Endothelial cell of umbilical vein (primary cell): ENCODE results near the gene KSR1. TPM values are rescaled to one million over a fixed set of nuclear protein-coding genes. Genes with fewer than 3 reads are reported as not detected.

Experiments
- BruUV-seq: library from RNA; stranded (reverse); fragments of 400-500 nt; replicated peaks from 2 replicates; lab custom pipeline; 2021; lab: Mats Ljungman, UMichigan
- CTCF ChIA-PET: fragments of 300-600, 350-600 bp; sonication (Branson Sonifier 250); formaldehyde crosslinking; loops from one replicate; lab custom pipeline; 2021; ENCODE audit warnings: antibody characterized with exemption, inconsistent platforms; lab: Charles Lee
- POLR2A ChIA-PET: fragments of 300-600, 350-600 bp; sonication (Branson Sonifier 250); formaldehyde crosslinking; loops from one replicate; lab custom pipeline; 2021; ENCODE audit warnings: antibody characterized with exemption, inconsistent platforms; lab: Charles Lee
- DNase-seq: peaks from one replicate; pipeline ENCODE4 v3.0.0-alpha.2; 2011; ENCODE audit warnings: low read depth, low spot score
- FAIRE-seq: peaks from 2 replicates; lab custom pipeline; 2011; peaks lifted over from hg19 to GRCh38; lab: Jason Lieb, UNC
- H2AFZ ChIP-seq: 2 replicates; pipeline ENCODE4 v1.6.0; 2012; ENCODE audit warnings: low read depth, low read length, control low read depth, inconsistent platforms
- H3K27ac ChIP-seq: 2 replicates; pipeline ENCODE4 v1.5.1; 2011; ENCODE audit warnings: low read depth, mild to moderate bottlenecking, control low read depth, low read length, moderate library complexity; ENCODE audit not compliant: insufficient read depth
- H3K27me3 ChIP-seq, 2 experiments: 2 replicates each; pipeline versions ENCODE4 v1.6.0 to v1.6.1; 2011; ENCODE audit warnings: low read length in 2 of 2, mixed read lengths in 1 of 2; ENCODE audit not compliant: control insufficient read depth in 2 of 2, insufficient read depth in 2 of 2
- H3K36me3 ChIP-seq, 2 experiments: 2 replicates in 1 of 2; 3 replicates in 1 of 2; pipeline ENCODE4 v1.5.1; 2011; ENCODE audit warnings: low read length in 2 of 2, mild to moderate bottlenecking in 1 of 2, moderate library complexity in 1 of 2; ENCODE audit not compliant: control insufficient read depth in 2 of 2, insufficient read depth in 2 of 2; ENCODE audit errors: extremely low read depth in 1 of 2
- H3K4me1 ChIP-seq: 3 replicates; pipeline ENCODE4 v1.5.1; 2011; ENCODE audit warnings: mild to moderate bottlenecking, low read length; ENCODE audit not compliant: control insufficient read depth, insufficient read depth; ENCODE audit errors: extremely low read depth
- H3K4me2 ChIP-seq: 2 replicates; pipeline ENCODE4 v1.6.1; 2011; ENCODE audit warnings: low read length, control low read depth, mixed read lengths; ENCODE audit not compliant: insufficient read depth
- H3K4me3 ChIP-seq, 3 experiments: fragments of 200-600 bp in 1 of 3; sonication (generic), shearing (Covaris generic) in 1 of 3; replicated peaks in 1 of 3; 2 replicates each; pipeline ENCODE4 v1.5.1; 2011 to 2016; ENCODE audit warnings: control low read depth in 3 of 3, low read length in 3 of 3, mild to moderate bottlenecking in 2 of 3, inconsistent platforms in 1 of 3, low read depth in 1 of 3, moderate library complexity in 1 of 3; ENCODE audit not compliant: insufficient read depth in 1 of 3
- H3K79me2 ChIP-seq: 2 replicates; pipeline ENCODE4 v1.6.0; 2012; ENCODE audit warnings: low read length, inconsistent platforms; ENCODE audit not compliant: control insufficient read depth, insufficient read depth
- H3K9ac ChIP-seq: replicated peaks from 2 replicates; pipeline ENCODE3; 2011; ENCODE audit warnings: low read length, control low read depth; ENCODE audit not compliant: insufficient read depth; ENCODE audit errors: extremely low read depth
- H3K9me1 ChIP-seq: replicated peaks from 3 replicates; pipeline ENCODE4 v1.6.0; 2011; ENCODE audit warnings: mild to moderate bottlenecking, low read length; ENCODE audit not compliant: control insufficient read depth, insufficient read depth; ENCODE audit errors: extremely low read depth
- H3K9me3 ChIP-seq: replicated peaks from 2 replicates; pipeline ENCODE4 v1.5.1; 2012; ENCODE audit warnings: low read length, inconsistent platforms; ENCODE audit not compliant: control insufficient read depth, insufficient read depth
- H4K20me1 ChIP-seq: replicated peaks from 2 replicates; pipeline ENCODE3; 2011; ENCODE audit warnings: mild to moderate bottlenecking, low read length; ENCODE audit not compliant: control insufficient read depth, insufficient read depth; ENCODE audit errors: extremely low read depth
- EZH2 ChIP-seq: IDR thresholded peaks from 2 replicates; pipeline ENCODE4 v1.6.1; 2012; ENCODE audit warnings: borderline replicate concordance, low read depth, mild to moderate bottlenecking, moderate library complexity, low read length, inconsistent platforms; ENCODE audit not compliant: severe bottlenecking
- FOS ChIP-seq: IDR thresholded peaks from 2 replicates; pipeline ENCODE4 v1.6.1; 2011; ENCODE audit warnings: mild to moderate bottlenecking, low read length, moderate library complexity, borderline replicate concordance; ENCODE audit not compliant: insufficient read depth
- GATA2 ChIP-seq: IDR thresholded peaks from 2 replicates; pipeline ENCODE4 v1.7.0; 2011; ENCODE audit warnings: low read depth, mild to moderate bottlenecking, moderate library complexity, mixed read lengths, low read length; ENCODE audit not compliant: insufficient read length, insufficient read depth
- JUN ChIP-seq: IDR thresholded peaks from 2 replicates; pipeline ENCODE4 v1.6.1; 2011; ENCODE audit warnings: borderline replicate concordance, low read depth; ENCODE audit not compliant: insufficient read length, insufficient read depth
- MYC ChIP-seq: IDR thresholded peaks from one replicate; pipeline ENCODE4 v1.6.1; 2011; ENCODE audit warnings: mild to moderate bottlenecking, low read depth, low read length
- POLR2A ChIP-seq: IDR thresholded peaks from 2 replicates; pipeline ENCODE4 v1.6.1; 2012; ENCODE audit warnings: low read depth, mild to moderate bottlenecking, control low read depth, low read length
- POLR2AphosphoS5 ChIP-seq: IDR thresholded peaks from 2 replicates; pipeline ENCODE4 v1.6.1; 2012; ENCODE audit warnings: low read depth, mild to moderate bottlenecking, control low read depth, low read length, moderate library complexity; ENCODE audit not compliant: insufficient read depth
- dilution Hi-C: fragments of 300-500 bp; cut with MboI; formaldehyde crosslinking; loops from one replicate; pipeline ENCODE4 v1.15.0; 2019; ENCODE audit warnings: low sequenced_read_pairs; ENCODE audit not compliant: extremely low pct_ligation_motif_present
- intact Hi-C: fragments of 100-400 bp; cut with micrococcal nuclease; formaldehyde crosslinking; loops from one replicate; pipeline ENCODE4 v1.10.0; 2022
- polyA plus RNA-seq, 4 experiments: library from polyadenylated mRNA; depleted of rRNA in 3 of 4; stranded (reverse) in 3 of 4; unstranded in 1 of 4; fragments of >200 nt; gene quantifications; 2 replicates each; pipeline versions ENCODE4 v1.2.1 to v1.2.3, GENCODE V29; 2011 to 2012; ENCODE audit warnings: missing spikeins in 1 of 4
- total RNA-seq: library from RNA; stranded (reverse); gene quantifications from 2 replicates; pipeline ENCODE4 v1.2.3, GENCODE V29; 2021
- TF ChIP-seq, protein P1 (sequence below), 2 donors: IDR thresholded peaks; 1 replicate in 1 of 2; 2 replicates in 1 of 2; pipeline ENCODE4 v1.5.1; 2011; ENCODE audit warnings: low read length in 2 of 2, mild to moderate bottlenecking in 2 of 2, moderate library complexity in 2 of 2, control low read depth in 1 of 2, inconsistent platforms in 1 of 2, low read depth in 1 of 2; ENCODE audit not compliant: insufficient read depth in 1 of 2; ENCODE audit errors: extremely low read depth in 1 of 2
- TF ChIP-seq, protein P2 (sequence below): IDR thresholded peaks from 2 replicates; pipeline ENCODE4 v1.6.1; 2011; ENCODE audit not compliant: insufficient read depth, insufficient read length

Gene KSR1
- total and polyA plus RNA-seq, 2 donors (not counting 3 experiments of a cell fraction or from before 2014, with no cell fraction given) = 35.4 to 80.2 TPM

DNA sequence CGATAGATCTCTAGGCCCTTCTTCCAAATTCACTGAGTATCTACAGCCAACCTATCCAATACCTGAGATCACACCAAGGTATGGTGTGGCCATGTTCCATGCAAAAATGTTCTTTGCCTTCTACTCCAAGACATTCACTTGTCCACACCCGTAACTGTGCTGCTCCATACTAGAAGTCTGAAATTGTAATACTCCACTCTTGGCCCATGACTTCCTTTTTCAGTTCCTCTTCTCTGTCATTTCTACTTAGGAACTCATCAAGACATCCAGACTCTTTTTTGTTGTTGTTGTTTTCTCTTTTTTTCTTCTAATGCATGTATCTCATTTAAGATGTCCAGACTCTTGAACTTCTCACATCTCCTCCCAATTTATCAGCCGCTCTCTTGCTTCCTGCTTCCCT is 42.5 kb upstream of the KSR1 start:
- Histone ChIP-seq H2AFZ (no peak overlapping the region), H3K9ac (no peak overlapping the region), H3K4me1 (peaks cover 2% of the 10 kb centered on the region), H3K9me1 (no peaks in the 10 kb centered on the region), H3K9me3 (no peaks in the 10 kb centered on the region), H3K27me3 (peaks cover 4 to 6% of the 10 kb centered on the region in 2 experiments), H3K4me3 (no peak overlapping the region), H4K20me1 (no peaks in the 10 kb centered on the region), H3K79me2 (no peaks in the 10 kb centered on the region), H3K36me3 (no peaks in the 10 kb centered on the region), H3K27ac (no peak overlapping the region), H3K4me2 (no peak overlapping the region)
- no TSS peak for BruUV-seq
- no peak for DNase-seq
- FAIRE-seq = no peak
- CTCF ChIA-PET = interaction anchor here (2.0 kb wide), 1 partner anchor 30 kb away, joined by 6 read pairs; no protein-coding TSS in a partner anchor
- dilution Hi-C loops (no loop called here), intact Hi-C loops (no loop called here)
- POLR2A ChIA-PET = no interaction called here
- TF ChIP-seq POLR2AphosphoS5 = no peak
- TF ChIP-seq FOS = no peak

DNA sequence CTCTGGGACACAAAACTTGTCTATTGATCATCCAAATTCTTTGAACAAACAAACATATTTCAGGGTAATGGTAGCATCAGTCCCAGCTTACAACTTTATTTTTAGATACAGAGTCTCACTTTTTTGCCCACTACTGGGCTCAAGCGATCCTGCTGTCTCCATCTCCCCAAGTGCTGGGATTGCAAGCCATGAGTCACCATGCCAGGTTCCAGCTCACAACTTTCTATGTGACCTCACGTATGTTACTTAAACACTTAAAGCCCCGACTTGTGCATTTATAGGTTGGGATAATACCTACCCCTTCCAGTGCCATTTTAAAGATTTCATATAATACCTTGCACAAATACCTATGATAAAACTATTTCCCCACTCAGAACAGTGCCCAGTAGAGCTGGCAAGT is 42.0 kb upstream of the KSR1 start:
- Histone ChIP-seq H3K4me3 (no peak overlapping the region), H3K4me1 (no peaks in the 10 kb centered on the region), H3K9me1 (no peaks in the 10 kb centered on the region), H3K27me3 (peaks cover 4 to 6% of the 10 kb centered on the region in 2 experiments), H3K79me2 (no peaks in the 10 kb centered on the region), H3K27ac (no peak overlapping the region), H3K36me3 (no peaks in the 10 kb centered on the region), H3K4me2 (no peak overlapping the region), H2AFZ (no peak overlapping the region), H4K20me1 (no peaks in the 10 kb centered on the region), H3K9ac (no peak overlapping the region), H3K9me3 (no peaks in the 10 kb centered on the region)
- DNase-seq (no peak), FAIRE-seq (no peak)
- ChIA-PET CTCF (interaction anchor here (2.0 kb wide), 1 partner anchor 30 kb away, joined by 6 read pairs; no protein-coding TSS in a partner anchor), POLR2A (no interaction called here)
- dilution Hi-C loops = no loop called here
- TF ChIP-seq POLR2A (no peak), FOS (no peak), GATA2 (no peak), JUN (no peak), POLR2AphosphoS5 (no peak), MYC (no peak), EZH2 (no peak)
- TF ChIP-seq, protein P1, sequence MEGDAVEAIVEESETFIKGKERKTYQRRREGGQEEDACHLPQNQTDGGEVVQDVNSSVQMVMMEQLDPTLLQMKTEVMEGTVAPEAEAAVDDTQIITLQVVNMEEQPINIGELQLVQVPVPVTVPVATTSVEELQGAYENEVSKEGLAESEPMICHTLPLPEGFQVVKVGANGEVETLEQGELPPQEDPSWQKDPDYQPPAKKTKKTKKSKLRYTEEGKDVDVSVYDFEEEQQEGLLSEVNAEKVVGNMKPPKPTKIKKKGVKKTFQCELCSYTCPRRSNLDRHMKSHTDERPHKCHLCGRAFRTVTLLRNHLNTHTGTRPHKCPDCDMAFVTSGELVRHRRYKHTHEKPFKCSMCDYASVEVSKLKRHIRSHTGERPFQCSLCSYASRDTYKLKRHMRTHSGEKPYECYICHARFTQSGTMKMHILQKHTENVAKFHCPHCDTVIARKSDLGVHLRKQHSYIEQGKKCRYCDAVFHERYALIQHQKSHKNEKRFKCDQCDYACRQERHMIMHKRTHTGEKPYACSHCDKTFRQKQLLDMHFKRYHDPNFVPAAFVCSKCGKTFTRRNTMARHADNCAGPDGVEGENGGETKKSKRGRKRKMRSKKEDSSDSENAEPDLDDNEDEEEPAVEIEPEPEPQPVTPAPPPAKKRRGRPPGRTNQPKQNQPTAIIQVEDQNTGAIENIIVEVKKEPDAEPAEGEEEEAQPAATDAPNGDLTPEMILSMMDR (IDR thresholded peaks at IDR 0.05; ENCODE audit: extremely low read depth in 1 of 2, insufficient read depth in 1 of 2, low read depth in 1 of 2, low read length in 2 of 2) = no peak
- TF ChIP-seq, protein P2, sequence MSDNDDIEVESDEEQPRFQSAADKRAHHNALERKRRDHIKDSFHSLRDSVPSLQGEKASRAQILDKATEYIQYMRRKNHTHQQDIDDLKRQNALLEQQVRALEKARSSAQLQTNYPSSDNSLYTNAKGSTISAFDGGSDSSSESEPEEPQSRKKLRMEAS = no peak
- intact Hi-C loops = no loop called here
- no TSS peak for BruUV-seq
